HG03280 (cell line): ENCODE data around the gene ASCC3.

Experiments used
- ATAC-seq: cut with Tn5 transposase; IDR thresholded peaks from one replicate; pipeline ENCODE4 v1.9.1; 2021; ENCODE audit warnings: mild to moderate bottlenecking, moderate library complexity; ENCODE audit not compliant: unreplicated experiment

The ASCC3 gene

DNA sequence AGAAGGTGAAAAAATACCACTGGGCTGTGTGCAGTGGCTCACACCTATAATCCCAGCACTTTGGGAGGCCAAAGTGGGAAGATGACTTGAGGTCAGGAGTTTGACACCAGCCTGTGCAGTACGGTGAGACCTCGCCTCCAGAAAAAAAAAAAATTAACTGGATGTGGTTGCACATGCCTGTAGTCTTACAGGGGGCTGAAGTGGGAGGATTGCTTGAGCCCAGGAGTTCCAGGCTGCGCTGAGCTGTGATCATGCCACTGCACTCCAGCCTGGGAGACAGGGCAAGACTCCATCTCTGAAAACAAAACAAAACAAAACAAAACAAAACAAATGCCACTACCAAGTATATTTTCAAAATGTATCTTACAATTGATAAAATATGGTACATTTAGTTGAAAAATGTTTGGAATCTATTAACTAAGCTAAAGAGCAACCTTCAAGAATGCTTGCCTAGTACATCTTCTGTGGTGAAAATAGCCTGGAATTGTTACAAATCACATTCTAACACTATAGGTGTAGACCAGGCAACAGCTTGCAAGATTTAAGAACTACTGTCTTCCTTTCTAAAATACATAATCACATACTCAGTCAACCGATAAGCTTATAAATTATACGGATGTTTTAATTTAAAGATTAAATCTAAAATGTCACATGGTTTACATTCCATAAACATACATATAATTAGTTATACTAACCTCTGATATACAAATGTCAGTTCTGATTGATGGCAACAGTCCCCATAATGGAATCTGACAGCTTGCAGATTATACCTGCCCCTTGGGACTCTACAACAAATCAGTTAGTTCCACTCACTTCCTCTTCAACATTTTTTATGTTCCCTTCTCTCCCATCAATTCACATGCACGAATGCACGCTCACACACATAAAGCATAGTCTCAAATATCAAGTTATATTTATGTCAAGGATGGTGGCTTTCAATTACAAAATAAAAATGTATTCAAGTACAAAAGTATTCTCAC is 150.8 kb downstream of the ASCC3 start:
- no peak for ATAC-seq

DNA sequence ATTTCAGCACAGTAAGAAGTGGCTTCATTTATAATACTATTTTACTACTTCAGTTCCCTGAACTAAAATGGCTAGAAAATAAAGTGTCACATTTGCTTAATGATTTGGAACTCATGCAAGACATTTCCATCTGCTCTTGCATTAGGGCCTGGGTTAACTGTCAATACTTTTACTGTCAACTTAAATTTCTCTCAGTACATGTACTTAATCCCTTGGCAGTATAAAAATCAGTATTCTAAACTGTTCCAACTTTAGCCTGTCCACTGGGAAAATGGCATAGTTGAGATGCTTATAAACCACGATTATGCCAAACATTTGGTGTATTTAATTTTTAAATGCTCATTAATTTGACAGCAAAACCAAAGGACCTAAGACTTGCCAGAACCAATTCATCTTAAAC is 154.5 kb downstream of the ASCC3 start:
- no peak for ATAC-seq

DNA sequence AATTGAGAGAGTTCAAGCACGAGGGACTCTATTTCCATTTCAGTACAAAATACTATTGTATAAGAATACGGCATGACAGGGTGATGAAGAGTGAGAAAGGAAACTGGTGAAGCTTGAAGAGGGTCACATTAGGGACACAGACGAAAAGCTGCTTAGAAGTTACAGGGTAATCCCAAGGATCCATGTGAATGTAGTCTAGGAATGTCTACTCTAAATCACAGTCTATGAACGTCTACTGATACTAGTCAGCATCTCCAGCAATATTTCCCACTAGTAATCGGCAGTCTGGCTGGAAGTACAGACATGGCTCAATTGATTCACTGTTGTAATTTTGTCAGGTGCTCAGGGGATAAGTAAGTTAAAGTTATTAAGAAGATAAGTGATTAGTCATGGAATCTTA is 156.4 kb downstream of the ASCC3 start:
- ATAC-seq: no peak

DNA sequence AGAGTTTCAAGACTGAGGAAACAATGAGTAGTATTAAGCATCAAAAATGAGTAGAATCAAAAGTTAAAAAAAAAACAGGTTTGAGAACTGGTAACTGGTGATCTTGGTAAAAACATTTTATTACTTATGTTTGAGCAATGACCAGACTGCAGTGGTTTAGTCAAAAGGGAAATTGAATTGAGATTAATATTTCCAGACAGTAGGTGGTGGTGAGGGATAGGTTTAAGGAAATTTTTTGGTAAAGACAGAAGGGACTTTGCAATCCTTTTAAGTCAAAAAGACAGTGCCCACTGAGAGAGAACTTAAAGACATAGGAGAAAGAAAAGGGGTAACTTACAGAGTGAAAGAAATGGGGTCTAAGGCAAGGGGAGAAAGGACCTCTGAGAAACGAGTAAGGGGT is 156.9 kb downstream of the ASCC3 start:
- ATAC-seq: no peak

DNA sequence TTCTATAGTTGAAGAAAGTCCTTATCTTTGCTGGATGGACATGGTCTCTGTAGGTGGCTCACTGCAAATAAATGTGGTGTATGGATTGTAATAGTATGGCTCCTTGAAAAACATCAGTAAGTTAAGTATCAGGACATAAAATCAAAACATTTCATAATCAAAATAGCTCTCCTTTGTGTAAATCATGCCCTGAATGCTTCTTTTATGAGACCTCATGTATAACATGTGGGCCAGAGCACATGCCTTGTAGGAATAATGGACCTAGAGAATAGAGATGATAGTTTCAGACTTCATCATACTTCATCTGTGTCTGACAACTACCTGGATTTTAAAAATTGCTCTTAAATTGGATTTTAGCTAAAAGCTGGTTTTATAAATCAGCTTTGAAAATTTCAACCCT is 159.9 kb downstream of the ASCC3 start:
- no peak for ATAC-seq

DNA sequence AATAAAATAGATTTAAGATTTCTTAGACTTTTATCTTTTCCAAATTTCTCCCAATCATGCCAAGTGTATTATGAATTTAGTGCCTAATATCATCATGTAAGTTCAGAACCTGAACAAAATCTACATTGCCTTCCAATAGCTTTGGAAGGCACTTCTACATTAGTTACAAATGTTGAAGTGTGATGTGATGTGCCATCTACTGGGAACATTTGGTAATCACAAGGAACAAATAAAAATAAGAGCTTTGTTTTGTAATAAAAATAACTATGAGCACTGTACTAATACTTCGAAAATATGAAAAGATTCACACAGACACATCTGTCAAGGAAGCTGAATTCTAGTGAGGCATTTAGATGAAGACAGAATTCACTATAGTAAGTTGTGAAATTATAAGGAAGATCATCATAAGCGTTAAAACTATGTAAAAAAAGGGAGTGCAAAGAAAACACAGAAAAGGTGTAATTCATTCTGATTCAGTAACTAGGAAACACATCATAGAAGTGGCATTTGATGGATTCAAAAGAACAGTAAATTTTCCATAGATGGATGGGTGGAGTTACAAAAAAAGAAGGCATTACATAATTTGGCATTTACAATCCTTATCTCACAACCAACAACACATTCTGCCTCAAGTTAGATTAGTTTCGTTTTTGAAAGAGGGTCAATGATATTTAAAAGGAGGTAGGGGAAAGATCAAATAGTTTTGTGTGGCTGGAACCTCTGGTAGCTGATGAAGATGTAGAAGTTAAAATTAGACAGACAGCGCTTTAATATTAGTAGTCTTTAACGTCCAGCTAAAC is 161.0 kb downstream of the ASCC3 start:
- ATAC-seq: peak; percentile 51

DNA sequence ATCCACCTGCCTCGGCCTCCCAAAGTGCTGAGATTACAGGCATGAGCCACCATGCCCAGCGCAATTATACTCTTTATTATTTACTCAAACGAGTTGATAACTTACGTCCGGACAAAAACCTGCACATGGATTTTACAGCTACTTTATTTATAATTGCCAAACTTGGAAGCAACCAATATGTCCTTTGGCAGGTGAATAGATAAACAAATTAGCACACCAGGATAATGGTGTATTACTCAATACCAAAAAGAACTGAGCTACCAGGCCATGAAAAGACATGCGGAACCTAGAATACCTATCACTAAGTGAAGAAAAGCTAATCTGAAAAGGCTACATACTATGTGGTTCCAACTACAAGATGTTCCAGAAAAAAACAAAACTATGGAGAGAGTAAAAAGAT is 168.1 kb downstream of the ASCC3 start:
- ATAC-seq: no peak

DNA sequence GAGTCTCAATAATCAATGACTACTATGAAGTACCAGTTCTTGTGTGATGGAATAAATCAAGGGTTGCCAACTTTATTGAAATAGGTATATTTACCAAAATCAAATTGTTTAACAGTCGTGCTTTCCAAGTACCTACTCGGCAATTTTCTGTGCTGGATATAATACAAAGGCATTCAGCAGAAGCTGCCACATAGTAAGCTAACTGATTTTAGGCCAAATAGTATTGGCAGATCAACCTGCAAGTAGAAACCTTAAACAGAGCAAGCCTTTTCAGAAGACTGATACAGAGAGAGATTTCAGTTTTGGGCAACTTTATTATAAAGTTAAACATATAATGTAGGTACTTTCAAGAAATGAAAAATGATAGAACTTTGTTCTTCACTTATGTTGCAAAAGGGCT is 174.6 kb downstream of the ASCC3 start:
- ATAC-seq: no peak

DNA sequence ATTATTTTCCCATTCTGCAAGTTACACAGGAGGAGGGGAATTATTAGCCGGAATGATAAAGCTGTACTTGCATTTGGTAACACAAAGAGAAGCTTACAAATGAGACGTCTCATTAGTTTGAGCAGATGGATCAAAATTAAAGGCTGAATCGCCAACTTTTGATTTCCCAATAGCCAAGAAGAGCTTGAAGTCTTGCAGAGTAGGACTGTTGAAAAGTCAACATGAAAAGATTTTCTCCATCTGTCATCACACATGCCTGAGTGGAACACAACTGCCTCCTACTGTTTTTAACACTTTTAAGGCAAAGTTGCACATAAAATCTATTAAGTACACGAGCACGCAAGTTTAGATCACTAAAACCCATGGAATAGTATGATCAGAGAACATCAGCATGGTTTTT is 176.2 kb downstream of the ASCC3 start:
- ATAC-seq: no peak

DNA sequence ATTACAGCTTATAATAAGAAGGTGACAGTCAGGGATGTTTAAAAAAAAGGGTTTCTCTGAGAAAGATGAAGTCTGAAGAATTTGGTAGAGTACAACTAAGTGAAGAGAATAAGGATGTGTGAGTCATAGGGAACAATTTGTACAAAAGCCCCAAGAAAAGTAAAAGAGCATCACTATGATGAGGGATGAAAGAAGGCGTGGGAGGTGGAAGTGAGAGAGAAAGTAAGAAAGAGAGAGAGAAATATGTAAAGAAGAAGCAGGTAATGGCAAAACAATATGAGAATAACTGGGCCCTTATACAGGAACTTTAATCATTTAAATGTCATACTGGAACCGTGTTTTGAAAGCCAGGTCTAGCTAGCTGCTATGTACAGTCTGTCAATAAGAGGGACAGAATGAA is 179.4 kb downstream of the ASCC3 start:
- no peak for ATAC-seq

DNA sequence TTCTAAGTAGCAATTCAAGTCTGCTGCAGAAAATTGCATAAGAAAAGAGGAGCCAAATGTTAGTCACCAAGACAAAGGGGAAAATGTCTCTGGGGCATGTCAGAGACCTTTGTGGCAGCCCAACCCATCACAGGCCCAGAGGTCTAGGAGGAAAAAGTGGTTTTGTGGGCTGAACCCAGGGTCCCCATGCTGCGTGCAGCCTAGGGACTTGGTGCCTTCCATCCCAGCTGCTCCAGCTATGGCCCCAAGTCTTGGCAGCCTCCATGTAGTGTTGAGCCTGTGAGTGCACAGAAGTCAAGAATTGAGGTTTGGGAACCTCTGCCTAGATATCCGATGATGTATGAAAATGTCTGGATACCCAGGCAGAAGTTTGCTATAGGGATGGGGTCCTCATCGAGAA is 181.1 kb downstream of the ASCC3 start:
- no peak for ATAC-seq

DNA sequence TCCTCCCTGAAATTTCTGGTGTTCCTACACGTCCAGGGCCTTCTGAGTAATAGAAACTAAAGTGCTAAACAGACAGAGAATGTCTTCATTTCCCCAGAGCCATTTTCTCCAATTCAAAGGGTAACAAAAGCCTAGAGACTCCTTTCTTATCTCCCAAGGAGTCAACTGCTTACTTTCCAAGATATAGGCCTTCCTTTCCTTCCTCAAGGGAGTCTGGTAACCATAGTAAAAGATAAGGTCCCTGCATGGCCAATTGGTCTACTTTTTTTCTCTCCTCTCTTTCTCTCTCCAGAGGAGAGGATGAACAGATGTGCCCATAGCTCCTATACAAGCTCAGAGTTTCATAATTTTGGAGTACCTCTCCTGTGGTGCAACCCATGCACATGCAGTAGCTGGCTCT is 185.7 kb downstream of the ASCC3 start:
- ATAC-seq: no peak

DNA sequence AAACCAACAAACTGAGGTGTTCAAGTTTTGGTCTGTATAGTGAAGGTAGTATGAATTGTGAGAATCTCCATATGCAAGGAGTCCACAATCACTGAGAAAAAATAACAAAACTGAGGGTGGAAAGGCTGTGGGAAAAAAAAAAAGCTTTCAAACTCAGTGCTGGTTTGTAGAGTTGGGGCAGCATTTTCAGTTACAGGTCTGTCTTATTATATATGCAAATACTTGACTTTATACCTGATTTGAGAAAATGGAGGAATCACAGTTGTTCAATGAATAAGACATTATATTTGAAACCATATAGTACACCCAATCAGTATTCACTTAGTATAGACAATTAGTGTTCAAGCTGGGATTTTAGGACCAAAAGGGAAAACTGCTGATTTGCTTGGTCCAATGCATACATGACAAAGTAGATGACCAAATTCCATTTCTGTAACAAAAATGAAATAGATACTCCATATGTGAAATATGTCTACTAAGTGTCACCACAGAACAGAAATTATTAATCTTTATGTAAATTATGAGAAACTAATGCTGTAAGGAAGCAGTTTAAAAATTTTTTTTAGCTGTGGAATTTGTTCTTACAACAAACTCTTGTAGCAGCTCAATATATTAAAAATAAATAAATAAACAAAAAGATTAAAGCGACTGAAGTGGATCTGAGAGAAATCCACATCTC is 187.7 kb downstream of the ASCC3 start:
- no peak for ATAC-seq

DNA sequence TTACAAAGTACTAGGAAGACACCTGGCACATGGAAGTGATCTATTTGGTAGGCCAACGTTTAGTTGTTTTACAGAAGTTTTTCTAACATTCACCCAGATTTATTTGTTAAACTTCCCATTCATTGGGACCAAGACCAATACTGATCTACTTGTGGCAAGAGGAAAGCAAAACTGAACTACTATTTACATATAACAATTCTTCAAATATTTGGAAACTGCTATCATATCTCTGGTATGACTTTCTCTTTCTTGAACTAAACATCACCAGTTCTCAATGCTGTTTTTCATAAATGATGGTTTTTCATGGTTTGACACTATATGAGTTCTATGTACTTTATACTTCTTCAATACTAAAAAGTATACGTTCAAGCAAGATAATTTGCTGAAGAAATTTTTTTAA is 189.2 kb downstream of the ASCC3 start:
- ATAC-seq: no peak

DNA sequence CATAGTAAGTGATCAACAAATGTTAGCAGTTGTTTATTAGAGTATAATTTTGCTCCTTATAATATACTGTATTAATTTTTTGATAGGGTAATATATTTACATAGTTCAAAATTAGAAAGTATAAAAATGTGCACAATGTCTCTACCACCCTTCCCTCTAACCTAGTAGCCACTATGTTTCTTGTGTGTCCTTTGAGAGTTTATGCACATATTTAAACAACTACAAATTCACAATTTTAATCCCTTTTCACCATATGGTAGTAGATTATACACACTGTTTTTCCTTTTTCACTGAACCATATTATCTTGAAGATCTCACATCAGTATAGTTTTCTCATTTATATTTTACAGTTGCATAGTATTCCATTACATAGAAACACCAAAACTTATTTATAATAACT is 194.9 kb downstream of the ASCC3 start:
- ATAC-seq: no peak

DNA sequence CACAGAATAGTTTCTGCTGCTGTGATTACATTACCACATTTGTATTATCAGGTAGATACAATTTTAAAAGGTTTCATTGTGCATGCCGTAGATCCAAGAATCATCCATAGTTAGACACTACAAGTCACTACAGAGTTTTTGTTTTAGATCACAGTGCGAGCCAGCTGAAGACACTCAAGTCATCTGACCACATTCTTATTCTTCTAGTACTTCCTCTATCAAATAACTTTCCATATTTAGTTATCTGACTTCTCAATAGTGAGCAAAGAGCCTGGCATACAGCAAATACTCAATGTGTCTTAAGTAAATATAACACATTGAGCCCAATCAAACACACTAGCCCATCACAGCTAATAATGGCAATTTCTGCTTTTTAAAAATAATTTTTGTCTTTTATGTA is 195.4 kb downstream of the ASCC3 start:
- no peak for ATAC-seq

DNA sequence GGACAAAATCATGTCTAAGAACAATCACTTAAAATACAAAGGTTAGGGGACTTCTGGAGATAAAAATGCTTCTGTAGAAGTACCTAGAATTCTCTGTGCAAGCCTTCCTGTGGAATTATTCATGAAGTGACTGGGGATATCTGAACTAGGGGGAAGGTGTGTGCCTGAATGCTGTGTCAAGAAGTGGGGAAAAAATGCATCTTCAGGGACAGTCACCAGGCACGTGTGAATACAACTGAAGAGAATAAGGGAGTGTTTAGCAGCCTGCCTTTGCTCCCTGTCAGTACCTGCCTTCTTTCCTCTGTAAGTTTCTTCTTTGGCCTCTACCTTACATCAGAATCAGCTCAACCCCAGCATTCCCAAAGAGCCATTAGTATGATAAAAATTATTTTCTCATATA is 201.0 kb downstream of the ASCC3 start:
- ATAC-seq: no peak

DNA sequence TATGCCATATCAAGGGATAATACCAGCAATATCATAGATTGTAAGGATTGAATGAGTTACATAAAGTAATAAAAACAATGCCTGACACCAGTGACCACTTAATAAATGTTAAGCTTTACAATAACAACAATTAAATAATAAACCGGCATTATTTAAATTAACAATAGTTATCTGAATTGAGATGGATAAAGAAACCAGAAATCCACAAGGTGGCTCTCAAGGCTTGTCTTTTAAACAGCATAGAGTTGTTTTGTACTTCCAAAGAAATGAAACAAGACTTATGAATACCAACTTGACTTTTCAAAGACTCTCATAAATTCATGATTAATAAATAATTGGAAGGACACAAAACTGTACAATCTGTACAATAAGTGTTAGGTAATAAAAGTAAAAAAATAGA is 203.1 kb downstream of the ASCC3 start:
- no peak for ATAC-seq

DNA sequence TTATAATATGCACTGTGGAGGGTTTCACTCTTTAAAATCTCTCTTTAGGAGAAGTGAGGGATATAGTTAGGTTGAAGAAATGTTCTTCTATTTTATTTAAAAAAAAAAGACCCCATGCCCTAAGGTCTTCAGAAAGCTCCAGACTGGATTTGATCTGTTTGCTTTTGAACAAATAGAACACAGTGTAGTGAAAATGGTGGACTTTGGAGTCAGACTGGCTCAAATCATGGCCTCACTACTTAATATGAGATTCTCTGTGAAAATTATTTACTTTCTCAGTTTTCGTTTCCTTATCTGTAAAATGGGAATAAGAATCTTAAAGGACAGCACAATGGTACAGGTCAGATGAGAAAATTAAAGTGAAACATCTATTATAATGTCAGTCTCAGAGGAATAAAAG is 203.9 kb downstream of the ASCC3 start:
- ATAC-seq: no peak

DNA sequence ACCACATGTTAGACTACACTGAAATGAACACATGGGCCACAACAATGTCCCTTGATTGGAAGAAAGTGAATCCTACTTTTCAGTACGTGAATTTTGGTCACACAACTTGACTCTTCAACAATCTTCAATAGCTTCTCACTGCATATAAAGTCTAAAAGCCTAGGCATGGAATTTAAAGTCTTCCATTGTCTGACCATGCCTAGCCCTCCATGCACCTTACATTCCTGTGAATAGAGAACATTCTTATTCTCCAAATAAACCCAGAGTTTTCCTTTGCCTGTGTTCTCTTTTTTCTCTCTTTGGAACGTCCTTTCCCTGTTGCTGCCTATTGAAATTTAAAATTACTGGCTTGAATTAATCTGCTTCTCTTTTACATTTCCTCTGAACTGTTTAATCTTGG is 207.5 kb downstream of the ASCC3 start:
- no peak for ATAC-seq

DNA sequence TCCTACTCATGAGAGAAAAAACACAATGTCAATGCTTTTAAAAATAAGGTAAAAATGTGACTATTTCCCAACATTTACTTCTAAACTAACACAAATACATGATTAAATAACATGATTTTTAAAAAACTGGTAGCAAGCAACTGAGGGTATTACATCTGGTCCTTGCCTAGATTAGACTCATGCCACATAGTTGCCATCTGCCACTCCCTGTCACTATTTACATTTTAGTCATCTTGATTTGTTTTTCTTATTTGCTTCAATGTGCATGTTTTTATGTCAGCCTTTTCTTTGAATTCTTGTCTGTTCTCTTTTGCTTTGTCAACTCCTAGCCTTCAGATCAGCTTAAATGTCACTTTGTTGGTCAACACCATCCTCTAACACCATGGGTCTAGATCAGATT is 209.4 kb downstream of the ASCC3 start:
- no peak for ATAC-seq

DNA sequence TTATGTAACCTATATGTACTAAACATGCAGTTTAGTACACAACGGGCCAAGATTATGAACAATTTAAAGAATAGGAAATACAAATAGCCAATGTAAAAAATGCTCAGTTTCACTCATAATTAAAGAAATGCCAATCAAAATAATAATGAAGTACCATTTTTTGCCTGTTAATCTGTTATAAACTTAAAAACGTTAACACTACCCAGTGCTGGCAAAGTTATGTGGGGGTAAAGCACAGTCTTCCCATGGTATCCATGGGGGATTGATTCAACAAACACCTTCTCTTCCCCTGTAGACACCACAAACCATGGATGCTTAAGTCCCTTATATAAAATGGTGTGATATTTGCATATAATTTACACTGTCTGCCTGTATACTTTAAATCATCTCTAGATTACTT is 211.1 kb downstream of the ASCC3 start:
- ATAC-seq: no peak
